ENCODE measurements around the gene LMNTD1.
"Not testable (repeated sequence)": the region's sequence is repeated elsewhere in the genome, so short reads cannot be mapped to it uniquely, and the experiment has no call there.

The LMNTD1 gene

GRCh38 chr12:25427337-25428249 lies 125.5 kb downstream of the LMNTD1 start:
- no peak for DNase-seq (ENCODE audit: low read depth)

DNA sequence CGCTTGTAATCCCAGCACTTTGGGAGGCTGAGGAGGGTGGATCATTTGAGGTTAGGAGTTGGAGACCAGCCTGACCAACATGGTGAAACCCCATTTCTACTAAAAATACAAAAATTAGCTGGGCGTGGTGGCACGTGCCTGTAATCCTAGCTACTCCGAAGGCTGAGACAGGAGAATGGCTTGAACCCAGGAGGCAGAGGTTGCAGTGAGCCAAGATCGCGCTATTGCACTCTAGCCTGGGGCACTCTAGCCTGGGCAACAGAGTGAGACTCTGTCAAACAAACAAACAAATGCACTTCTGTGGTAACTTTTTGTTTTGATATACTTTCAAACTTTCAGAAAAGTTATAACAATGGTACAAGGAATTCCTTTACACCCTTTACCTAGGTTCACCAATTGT lies 126.3 kb downstream of the LMNTD1 start:
- DNase-seq (ENCODE audit: low read depth): not testable (repeated sequence)
